ENCODE data around the gene PWWP2A.
"Not testable (repeated sequence)": the region's sequence is repeated elsewhere in the genome, so short reads cannot be mapped to it uniquely, and the experiment has no call there.

The PWWP2A gene, protein sequence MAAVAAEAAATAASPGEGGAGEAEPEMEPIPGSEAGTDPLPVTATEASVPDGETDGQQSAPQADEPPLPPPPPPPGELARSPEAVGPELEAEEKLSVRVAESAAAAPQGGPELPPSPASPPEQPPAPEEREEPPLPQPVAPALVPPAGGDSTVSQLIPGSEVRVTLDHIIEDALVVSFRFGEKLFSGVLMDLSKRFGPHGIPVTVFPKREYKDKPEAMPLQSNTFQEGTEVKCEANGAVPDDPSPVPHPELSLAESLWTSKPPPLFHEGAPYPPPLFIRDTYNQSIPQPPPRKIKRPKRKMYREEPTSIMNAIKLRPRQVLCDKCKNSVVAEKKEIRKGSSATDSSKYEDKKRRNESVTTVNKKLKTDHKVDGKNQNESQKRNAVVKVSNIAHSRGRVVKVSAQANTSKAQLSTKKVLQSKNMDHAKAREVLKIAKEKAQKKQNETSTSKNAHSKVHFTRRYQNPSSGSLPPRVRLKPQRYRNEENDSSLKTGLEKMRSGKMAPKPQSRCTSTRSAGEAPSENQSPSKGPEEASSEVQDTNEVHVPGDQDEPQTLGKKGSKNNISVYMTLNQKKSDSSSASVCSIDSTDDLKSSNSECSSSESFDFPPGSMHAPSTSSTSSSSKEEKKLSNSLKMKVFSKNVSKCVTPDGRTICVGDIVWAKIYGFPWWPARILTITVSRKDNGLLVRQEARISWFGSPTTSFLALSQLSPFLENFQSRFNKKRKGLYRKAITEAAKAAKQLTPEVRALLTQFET

DNA sequence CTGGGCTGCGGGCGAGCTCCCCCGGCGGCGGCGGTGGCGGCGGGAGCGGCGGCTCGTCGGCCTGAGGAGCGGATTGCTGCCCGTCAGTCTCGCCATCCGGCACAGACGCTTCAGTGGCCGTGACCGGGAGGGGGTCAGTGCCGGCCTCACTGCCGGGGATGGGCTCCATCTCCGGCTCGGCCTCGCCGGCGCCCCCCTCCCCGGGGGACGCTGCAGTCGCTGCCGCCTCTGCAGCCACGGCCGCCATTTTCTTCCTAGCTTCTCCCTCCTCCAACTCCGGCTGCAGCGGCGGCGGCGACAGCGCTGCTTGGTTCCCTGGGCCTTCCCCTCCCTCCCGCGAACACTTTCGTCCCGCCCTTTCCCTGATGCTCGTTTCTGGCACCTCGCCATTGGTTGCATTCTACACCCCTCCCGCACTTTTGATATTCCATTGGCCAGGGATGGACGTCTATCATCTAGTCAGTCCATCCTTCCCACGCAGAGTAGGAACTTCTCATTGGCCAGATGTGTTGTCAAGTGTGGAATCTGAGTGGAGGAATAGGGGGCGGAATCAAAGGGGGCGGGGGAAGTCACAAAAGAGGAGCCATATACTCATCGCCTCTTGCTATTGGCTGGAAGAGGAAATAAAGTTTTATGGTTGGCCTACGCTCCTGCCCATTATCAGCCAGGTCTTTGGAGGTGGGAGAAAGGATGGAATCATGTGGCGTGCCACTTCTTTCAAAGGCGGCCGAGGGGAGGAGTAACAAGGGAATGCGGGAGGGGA lies at the start of gene PWWP2A:
Gene PWWP2A, minus strand, starts transcription at position 309 of the 763 bp plus-strand sequence. Its CDS starts 62 bp downstream, at position 247.
- peak; percentile 100 for DNase-seq

DNA sequence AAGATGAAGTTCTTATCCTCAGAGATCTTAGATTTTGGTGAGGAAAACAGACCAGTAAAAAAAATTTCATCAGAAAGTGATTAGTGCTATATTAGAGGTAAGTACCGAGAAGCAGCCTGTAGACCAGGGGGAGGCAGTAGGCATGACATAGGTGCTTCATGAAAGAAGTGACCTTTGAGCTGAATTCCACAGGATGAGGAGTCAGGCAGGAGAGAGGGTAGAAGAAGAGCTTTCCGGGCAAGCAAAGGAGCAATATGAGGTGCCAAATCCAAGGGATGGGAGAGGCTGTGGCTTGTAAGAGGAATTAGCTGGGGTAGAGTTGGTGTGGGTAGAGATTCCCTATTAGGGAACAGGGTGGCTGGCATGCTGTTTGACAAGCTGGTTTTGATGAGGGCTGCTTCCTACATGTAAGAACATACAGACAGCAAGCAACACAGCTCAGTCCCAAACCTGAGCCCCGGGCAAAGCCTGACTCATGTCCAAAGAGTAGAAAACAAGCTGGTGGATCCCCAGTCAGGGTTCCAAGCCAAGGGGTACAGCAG lies 48.4 kb upstream of the PWWP2A start:
- no peak for DNase-seq

DNA sequence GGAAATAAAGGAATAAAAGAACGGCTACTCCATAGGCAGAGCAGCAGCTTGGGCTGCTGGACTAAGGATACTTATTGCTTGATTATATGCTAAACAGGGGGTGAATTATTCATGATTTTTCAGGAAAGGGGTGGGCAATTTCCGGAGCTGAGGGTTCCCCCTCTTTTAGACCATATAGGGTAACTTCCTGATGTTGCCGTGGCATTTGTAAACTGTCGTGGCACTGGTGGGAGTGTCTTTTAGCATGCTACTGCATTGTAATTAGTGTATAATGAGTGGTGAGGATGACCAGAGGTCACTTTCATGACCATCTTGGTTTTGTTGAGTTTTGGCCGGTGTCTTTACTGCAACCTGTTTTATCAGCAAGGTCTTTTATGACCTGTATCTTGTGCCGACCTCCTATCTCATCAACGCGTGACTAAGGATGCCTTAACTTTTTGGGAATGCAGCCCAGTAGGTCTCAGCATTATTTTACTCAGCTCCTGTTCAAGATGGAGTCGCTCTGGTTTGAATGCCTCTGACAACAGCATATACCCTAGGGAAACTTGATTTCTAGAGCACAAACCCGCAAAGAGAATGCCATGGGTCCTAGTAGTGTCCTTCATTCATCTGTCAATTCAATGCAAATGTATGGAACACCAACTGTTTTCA lies 47.8 kb upstream of the PWWP2A start:
- DNase-seq: no peak

GRCh38 chr5:160166069-160166972 lies 47.1 kb upstream of the PWWP2A start:
- no peak for DNase-seq

DNA sequence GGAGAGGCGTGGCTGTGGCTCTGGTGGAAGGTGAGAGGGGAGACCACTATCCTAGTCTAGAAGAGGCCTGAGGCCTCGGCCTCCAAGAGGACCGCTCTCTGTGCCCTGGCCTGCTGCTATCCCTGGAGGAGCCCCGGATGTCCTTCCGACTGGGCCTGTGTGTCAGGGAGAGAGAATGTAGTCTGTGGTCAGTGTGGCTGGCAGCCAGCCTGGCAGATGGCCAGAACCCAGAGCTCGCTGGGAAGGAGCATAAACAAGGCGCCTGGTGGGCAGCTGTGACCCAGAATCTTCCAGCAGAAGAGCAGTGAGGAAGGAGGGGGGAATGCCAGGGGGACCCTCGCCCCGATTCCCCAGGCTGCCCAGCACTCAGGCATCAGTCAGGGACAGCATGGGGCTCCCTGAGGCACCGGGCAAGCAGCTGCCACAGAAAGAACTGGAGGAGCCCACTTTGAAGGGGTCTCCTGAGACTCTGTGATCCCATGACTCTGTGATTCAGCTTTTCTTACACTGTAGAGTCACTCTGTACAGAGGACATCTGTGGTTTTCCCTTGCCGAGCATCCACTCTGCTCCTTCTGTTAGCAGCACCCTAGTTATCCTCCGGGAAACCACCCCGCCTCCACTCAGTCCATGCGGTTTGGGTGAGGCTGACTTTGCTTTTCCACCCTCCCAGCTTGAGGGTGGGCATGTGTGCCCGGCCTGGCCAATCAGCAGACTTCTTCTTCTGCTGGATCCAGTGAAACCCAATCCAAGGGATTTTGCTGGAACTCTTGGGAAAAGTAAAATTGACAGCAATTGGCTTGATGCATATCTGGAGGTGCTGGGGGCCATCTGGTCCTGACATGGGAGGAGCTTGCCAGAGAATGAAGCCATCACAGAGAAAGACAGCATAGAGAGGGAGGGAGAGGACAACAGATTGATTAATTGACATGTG lies 46.2 kb upstream of the PWWP2A start:
- DNase-seq: peak; percentile 98 to 99

DNA sequence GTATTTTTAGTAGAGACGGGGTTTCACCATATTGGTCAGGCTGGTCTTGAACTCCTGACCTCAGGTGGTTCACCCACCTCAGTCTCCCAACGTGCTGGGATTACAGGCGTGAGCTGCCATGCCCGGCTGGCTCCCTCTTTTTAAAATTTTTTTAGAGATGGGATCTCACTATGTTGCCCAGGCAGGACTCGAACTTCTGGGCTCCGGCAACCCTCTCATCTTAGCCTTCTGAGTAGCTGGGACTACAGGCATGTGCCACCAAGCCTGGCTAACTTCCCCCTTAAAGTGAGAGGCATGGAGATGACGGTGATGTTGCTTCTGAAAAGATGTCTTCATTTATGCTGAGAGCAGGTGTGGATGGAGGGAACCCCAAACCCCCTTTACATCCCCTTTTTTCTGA lies 43.7 kb upstream of the PWWP2A start:
- no peak for DNase-seq

DNA sequence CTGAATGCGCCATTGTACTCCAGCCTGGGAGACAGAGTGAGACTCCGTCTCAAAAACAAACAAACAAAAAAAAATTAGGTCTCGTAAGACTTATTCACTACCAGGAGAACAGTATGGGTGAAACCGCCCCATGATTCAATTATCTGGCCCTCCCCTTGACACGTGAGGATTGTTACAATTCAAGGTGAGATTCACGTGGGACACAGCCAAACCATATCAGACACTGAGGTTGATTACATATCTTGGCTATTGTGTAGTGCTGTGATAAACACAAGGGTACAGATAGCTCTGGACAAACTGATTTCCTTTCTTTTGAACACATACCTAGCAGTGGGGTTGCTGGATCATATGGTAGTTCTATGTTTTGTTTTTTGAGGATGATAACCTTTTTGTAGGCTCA lies 42.4 kb upstream of the PWWP2A start:
- no peak for DNase-seq

DNA sequence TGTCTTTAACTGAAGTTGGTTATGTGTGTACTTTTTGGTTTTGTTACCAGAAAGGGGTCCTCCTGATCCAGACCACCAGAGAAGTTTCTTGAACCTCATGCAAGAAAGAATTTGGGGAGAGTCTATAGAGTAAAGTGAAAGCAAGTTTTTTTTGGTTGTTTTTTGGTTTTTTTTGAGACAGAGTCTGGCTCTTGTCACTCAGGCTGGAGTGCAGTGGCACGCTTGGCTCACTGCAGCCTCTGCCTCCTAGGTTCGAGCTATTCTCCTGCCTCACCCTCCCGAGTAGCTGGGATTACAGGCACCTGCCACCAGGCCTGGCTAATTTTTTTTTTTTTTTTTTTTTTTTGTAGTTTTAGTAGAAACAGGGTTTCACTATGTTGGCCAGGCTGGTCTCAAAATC lies 41.6 kb upstream of the PWWP2A start:
- DNase-seq: not testable (repeated sequence)

- no peak for DNase-seq
Observed at GRCh38 chr5:160159991-160160792, 40.9 kb upstream of the PWWP2A start.

DNA sequence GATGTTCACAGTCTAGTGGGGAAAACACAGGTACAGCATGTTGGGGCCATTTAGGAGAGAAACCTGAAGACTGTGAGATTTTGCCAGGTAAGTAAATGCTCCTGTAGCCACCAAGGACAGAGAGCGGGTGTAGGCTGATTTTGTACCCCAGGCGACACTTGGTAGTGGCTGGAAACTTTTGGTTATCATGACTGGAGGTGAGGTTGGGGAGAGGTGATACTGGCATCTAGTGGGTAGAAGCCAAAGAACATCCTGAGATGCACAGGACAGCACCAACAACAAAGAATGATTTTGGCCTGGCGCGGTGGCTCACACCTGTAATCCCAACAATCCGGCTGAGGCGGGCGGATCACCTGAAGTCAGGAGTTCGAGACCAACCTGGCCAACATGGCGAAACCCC lies 38.8 kb upstream of the PWWP2A start:
- DNase-seq: peak in 1 of 2 experiments; percentile 34

- no peak for DNase-seq
Observed at GRCh38 chr5:160155017-160155750, 35.9 kb upstream of the PWWP2A start.

DNA sequence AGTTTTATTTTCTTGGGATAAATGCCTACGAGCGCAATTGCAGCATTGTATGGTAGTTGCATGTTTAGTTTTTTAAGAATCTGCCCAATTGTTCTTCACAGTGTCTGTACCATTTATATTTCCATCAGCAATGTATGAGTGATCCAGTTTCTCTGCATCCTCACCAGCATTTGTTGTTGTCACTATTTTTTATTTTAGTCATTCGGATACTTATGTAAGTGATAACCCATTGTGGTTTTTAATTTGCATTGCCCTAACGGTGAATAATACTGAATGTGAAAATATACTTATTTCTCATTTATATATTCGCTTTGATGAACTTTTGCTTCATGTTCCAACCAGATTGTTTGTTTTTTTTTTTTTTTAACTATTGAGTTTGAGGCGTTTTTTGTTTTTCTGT lies 33.7 kb upstream of the PWWP2A start:
- DNase-seq: no peak

DNA sequence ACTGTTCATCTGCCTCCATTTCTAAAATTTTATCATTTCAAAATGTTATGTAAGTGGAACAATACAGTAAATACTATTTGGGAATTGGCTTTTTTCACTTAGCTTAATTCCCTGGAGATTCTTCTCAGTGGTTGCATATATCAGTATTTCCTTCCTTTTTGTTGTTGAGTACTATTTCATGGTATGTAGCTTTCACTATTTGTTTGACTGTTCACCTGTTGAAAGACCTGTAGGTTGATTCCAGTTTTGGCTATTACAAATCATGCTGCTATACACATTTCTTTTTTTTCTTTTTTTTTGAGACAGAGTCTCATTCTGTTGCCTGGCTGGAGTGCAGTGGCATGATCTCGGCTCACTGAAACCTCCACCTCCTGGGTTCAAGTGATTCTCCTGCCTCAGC lies 33.0 kb upstream of the PWWP2A start:
- DNase-seq: no peak

DNA sequence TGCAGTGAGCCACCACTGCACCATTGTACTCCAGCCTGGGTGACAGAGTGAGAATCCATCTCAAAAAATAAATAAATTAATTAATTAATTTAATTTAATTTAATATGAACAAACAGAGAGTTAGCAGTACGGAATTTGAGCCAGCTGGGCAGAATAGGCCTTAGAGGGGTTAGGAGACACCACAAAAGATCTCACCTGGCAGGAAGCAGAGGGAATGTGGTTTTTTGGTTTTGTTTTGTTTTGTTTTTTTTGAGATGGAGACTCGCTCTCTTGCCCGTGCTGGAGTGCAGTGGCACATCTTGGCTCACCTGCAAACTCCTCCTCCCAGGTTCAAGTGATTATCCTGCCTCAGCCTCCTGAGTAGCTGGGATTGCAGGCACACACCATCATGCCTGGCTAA lies 31.8 kb upstream of the PWWP2A start:
- no peak for DNase-seq

- DNase-seq: no peak
Observed at GRCh38 chr5:160150381-160150780, 31.1 kb upstream of the PWWP2A start.

DNA sequence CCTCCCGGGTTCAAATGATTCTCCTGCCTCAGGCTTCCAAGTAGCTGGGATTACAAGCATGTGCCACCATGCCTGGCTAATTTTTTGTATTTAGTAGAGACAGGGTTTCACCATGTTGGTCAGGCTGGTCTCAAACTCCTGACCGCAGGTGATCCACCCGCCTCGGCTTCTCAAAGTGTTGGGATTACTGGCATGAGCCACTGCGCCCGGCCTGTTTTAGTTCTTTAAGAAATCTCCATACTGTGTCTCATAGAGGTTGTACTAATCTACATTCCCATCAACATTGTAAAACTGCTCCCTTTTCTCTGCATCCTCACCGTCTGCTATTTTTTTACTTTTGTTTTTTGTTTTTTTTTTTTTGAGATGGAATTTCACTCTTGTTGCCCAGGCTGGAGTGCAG lies 25.2 kb upstream of the PWWP2A start:
- not testable (repeated sequence) for DNase-seq

DNA sequence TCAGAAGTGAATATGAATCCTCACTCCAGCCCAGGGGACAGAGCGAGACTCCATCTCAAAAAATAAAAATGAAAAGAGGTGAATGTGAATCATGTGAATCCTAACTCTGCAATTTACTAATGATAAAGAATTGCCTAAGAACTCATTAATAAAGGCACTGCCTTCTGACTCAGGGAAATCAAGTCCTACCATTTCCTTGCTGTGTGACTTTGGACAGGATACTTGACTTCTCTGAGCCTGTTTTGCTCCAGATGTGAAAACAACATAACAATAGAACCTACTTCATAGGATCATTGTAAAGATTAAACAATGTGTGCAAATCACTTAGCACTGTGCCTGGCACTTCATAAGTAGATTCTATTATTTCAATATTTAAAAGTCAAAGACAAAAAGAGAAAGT lies 15.1 kb upstream of the PWWP2A start:
- DNase-seq: no peak

DNA sequence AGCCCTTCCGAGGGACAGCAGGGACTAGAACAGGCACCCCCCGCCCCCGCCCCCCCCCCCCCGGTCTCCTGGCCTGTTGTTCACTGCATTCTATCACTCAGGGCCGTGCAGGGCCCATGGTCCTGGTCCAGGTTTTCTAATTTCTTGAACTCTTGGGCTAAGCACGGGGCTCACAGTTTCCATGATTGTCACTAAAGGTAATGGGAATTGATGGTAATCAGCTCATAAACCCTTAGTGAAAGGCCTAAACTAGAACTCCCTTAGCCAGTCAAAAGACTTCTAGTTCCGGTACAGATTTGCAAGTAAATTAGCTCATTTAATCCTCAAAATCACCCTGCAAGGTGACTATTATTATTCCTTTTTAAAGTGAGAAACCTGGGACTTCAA lies 14.7 kb upstream of the PWWP2A start:
- no peak for DNase-seq

All from SW 1271 (cell line).